Glutamatergic neuron (in vitro differentiated cells): ENCODE results near the gene GNRHR. TPM values are rescaled to one million over a fixed set of nuclear protein-coding genes. Genes with fewer than 3 reads are reported as not detected.
"Not testable (repeated sequence)": the region's sequence is repeated elsewhere in the genome, so short reads cannot be mapped to it uniquely, and the experiment has no call there.

Experiments used
- DNase-seq: peaks from one replicate; pipeline ENCODE4 v3.0.0; 2022
- H3K27ac Mint-ChIP-seq: one replicate; pipeline ENCODE4 v1.8.0; 2020; ENCODE audit warnings: mild to moderate bottlenecking, mixed read lengths, inconsistent platforms; ENCODE audit not compliant: unreplicated experiment
- H3K27me3 Mint-ChIP-seq: one replicate; pipeline ENCODE4 v1.8.0; 2020; ENCODE audit warnings: mild to moderate bottlenecking, moderate library complexity, mixed read lengths, inconsistent platforms; ENCODE audit not compliant: unreplicated experiment
- H3K36me3 Mint-ChIP-seq: one replicate; pipeline ENCODE4 v1.8.0; 2020; ENCODE audit warnings: mild to moderate bottlenecking, mixed read lengths, inconsistent platforms; ENCODE audit not compliant: unreplicated experiment
- H3K4me1 Mint-ChIP-seq: one replicate; pipeline ENCODE4 v1.8.0; 2020; ENCODE audit warnings: mild to moderate bottlenecking, low read depth, mixed read lengths, inconsistent platforms; ENCODE audit not compliant: unreplicated experiment
- H3K4me3 Mint-ChIP-seq: one replicate; pipeline ENCODE4 v1.8.0; 2020; ENCODE audit warnings: mild to moderate bottlenecking, mixed read lengths, inconsistent platforms; ENCODE audit not compliant: unreplicated experiment
- H3K9me3 Mint-ChIP-seq: one replicate; pipeline ENCODE4 v1.8.0; 2020; ENCODE audit warnings: mild to moderate bottlenecking, moderate library complexity, mixed read lengths, inconsistent platforms; ENCODE audit not compliant: unreplicated experiment
- total RNA-seq: library from RNA; stranded (reverse); fragmentation: NEBNext Ultra II Directional; extraction: Animal tissue kit (Norgen Biotek cat#: 25700); gene quantifications from one replicate; pipeline ENCODE4 v1.2.1, GENCODE V29; 2021; ENCODE audit not compliant: unreplicated experiment
- TF ChIP-seq, protein P1 (sequence below): fragments of 200-600 bp; sonication (generic); IDR thresholded peaks from one replicate; pipeline ENCODE4 v1.5.0; 2021; ENCODE audit not compliant: partially characterized antibody, unreplicated experiment

The GNRHR gene
- total RNA-seq, 1 donor from 2014 or later = not detected

DNA sequence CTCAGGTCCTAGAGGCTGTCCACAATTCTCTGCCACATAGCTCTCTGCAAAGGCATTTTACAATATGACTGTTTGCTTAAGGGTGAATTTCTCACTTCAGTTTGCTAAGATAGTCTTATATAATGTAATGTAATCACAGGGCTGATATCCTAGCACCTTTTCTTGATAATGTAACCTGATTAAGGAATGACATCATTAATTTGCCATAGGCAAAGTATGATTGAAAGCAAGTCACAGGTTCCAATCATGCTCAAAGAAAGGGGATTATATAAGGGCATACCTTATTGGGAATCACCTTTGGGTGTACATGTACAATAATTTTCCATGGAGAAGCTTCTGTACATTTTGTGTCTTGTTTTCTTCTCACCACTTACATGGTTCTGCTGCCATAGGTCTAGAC is 18.9 kb downstream of the GNRHR start:
- no peaks in the 10 kb centered on the region for H3K27me3 Mint-ChIP-seq
- TF ChIP-seq, protein P1, sequence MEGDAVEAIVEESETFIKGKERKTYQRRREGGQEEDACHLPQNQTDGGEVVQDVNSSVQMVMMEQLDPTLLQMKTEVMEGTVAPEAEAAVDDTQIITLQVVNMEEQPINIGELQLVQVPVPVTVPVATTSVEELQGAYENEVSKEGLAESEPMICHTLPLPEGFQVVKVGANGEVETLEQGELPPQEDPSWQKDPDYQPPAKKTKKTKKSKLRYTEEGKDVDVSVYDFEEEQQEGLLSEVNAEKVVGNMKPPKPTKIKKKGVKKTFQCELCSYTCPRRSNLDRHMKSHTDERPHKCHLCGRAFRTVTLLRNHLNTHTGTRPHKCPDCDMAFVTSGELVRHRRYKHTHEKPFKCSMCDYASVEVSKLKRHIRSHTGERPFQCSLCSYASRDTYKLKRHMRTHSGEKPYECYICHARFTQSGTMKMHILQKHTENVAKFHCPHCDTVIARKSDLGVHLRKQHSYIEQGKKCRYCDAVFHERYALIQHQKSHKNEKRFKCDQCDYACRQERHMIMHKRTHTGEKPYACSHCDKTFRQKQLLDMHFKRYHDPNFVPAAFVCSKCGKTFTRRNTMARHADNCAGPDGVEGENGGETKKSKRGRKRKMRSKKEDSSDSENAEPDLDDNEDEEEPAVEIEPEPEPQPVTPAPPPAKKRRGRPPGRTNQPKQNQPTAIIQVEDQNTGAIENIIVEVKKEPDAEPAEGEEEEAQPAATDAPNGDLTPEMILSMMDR = no peak
- H3K36me3 Mint-ChIP-seq = peaks cover 5% of the 10 kb centered on the region
- no peaks in the 10 kb centered on the region for H3K4me1 Mint-ChIP-seq
- no peak overlapping the region for H3K4me3 Mint-ChIP-seq
- peaks cover 1% of the 10 kb centered on the region for H3K9me3 Mint-ChIP-seq
- no peak for DNase-seq
- H3K27ac Mint-ChIP-seq = no peak overlapping the region

DNA sequence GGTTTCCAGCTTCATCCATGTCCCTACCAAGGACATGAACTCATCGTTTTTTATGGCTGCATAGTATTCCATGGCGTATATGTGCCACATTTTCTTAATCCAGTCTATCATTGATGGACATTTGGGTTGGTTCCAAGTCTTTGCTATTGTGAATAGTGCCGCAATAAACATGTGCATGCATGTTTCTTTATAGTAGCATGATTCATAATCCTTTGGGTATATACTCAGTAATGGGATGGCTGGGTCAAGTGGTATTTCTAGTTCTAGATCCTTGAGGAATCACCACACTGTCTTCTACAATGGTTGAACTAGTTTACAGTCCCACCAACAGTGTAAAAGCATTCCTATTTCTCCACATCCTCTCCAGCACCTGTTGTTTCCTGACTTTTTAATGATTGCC is 23.7 kb downstream of the GNRHR start:
- not testable (repeated sequence) for H3K9me3 Mint-ChIP-seq

DNA sequence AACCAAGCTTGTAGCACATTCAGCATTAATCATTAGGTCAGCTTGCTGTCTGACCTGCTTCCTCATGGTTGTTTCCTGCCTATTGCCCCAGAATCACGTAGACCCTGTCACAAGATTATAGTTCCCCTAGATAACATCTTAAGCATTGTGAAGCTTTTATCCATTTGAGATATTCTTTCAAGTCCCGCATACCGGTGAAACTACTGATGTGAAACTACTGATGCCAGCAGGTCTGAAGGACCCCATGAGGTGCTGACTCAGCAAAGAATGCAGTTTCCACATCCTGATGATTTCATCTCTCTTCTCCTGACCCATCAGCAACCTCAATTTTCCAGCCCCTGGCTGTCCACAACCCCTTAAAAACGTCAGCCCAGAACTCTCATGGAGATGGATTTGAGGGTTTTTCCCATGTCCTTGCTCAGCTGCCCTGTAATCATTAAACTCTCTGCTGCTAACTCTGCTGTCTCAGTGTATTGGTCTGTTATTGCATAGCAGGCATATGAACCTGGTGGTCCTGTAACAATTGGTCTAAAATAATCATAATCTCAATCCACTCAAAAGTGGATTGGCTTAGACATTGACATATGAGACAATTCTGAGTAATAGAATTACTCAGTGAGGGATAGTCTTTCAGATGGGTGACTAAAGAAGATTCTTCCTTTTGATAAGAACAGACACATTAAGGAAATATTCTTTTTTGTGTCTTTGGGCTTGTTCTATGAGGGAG is 26.9 kb downstream of the GNRHR start:
- Mint-ChIP-seq H3K4me1 (no peaks in the 10 kb centered on the region), H3K27me3 (no peaks in the 10 kb centered on the region), H3K36me3 (peaks cover 12% of the 10 kb centered on the region), H3K27ac (no peak overlapping the region), H3K4me3 (no peak overlapping the region), H3K9me3 (peaks cover 3% of the 10 kb centered on the region)
- TF ChIP-seq, protein P1 = no peak
- no peak for DNase-seq

More for the DNA sequence above, 23.7 kb downstream of the GNRHR start:
- not testable (repeated sequence) for H3K4me3 Mint-ChIP-seq, H3K27ac Mint-ChIP-seq, H3K4me1 Mint-ChIP-seq, DNase-seq, H3K27me3 Mint-ChIP-seq
- H3K36me3 Mint-ChIP-seq = peaks cover 13% of the 10 kb centered on the region

DNA sequence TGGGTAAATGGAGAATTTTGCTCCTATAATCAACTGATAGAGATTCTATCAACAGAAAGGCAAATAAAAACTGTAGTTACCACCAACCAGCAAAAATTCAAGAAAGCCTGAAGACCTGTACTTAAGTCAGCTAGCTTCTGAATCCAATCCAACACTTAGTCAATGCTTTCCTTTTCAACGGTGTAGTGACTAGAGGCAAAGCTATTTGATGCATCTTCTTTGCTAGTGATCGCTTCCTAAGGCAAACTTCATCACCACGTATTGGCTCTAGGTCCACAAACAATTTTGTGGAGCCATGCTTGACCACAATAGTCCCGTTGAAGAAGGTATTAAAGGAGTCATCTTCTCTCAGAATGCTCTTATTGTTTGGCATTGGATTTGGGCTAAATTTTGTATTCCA is 28.2 kb downstream of the GNRHR start:
- TF ChIP-seq, protein P1 = no peak
- Mint-ChIP-seq H3K4me1 (no peaks in the 10 kb centered on the region), H3K4me3 (no peak overlapping the region), H3K9me3 (peaks cover 3% of the 10 kb centered on the region), H3K27ac (no peak overlapping the region), H3K36me3 (peaks cover 12% of the 10 kb centered on the region), H3K27me3 (no peaks in the 10 kb centered on the region)
- no peak for DNase-seq

DNA sequence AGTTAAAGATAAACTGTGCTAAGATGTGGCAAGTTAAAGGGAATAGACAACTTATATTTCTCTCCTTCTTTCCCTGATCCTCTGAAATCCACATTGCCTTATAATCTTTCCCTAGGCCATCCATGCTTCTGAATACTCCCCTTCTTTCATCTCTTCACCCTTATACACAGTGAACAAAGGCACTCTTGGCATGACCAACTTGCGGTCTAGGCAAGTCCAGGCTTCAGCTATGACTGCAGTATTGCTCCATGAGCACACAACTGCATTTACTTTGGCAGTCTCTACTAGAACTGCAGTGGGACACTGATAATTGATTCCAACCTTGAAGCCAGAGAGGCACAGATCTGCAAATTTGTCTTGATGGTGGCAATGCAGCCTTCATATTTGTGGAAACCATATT is 29.1 kb downstream of the GNRHR start:
- Mint-ChIP-seq H3K4me3 (no peak overlapping the region), H3K36me3 (peaks cover 12% of the 10 kb centered on the region), H3K9me3 (peaks cover 3% of the 10 kb centered on the region), H3K4me1 (no peaks in the 10 kb centered on the region), H3K27me3 (no peaks in the 10 kb centered on the region), H3K27ac (no peak overlapping the region)
- TF ChIP-seq, protein P1 = no peak
- DNase-seq = no peak
